ENCODE results near the gene TMCC2. TPM values are rescaled to one million over a fixed set of nuclear protein-coding genes. Genes with fewer than 3 reads are reported as not detected.

TMCC2 gene
- total RNA-seq, 1 donor from 2014 or later: 7.1 TPM

- Histone ChIP-seq H3K27ac (no peak overlapping the region), H3F3A (ENCODE audit: low read depth) (peaks cover 26% of the 10 kb centered on the region), H3K4me1 (peaks cover 46% of the 10 kb centered on the region), H2AFZ (replicated peaks) (no peak overlapping the region), H4K20me1 (ENCODE audit: low read depth) (peaks cover 58% of the 10 kb centered on the region), H3K4me2 (no peak overlapping the region), H3K27me3 (no peaks in the 10 kb centered on the region), H3K79me2 (ENCODE audit: low read depth) (peaks cover 59% of the 10 kb centered on the region), H3K4me3 (no peak overlapping the region), H3K9ac (no peak overlapping the region), H3K9me3 (ENCODE audit: low read depth) (no peaks in the 10 kb centered on the region), H3K36me3 (no peaks in the 10 kb centered on the region)
- H3K4me1 Mint-ChIP-seq: peaks cover 41% of the 10 kb centered on the region
- H3K4me3 Mint-ChIP-seq: no peak overlapping the region
- peaks cover 14% of the 10 kb centered on the region for H3K36me3 Mint-ChIP-seq
- DNase-seq (ENCODE audit: low spot score): no peak
- H3K27ac Mint-ChIP-seq: no peak overlapping the region
- H3K27me3 Mint-ChIP-seq (ENCODE audit: insufficient read depth, low read depth): no peaks in the 10 kb centered on the region
- no peaks in the 10 kb centered on the region for H3K9me3 Mint-ChIP-seq
- no peak for TF ChIP-seq EZH2phosphoT487 (IDR thresholded peaks at IDR 0.05)
Measured at GRCh38 chr1:205188098-205188497, 39.6 kb upstream of the TMCC2 start.

DNA sequence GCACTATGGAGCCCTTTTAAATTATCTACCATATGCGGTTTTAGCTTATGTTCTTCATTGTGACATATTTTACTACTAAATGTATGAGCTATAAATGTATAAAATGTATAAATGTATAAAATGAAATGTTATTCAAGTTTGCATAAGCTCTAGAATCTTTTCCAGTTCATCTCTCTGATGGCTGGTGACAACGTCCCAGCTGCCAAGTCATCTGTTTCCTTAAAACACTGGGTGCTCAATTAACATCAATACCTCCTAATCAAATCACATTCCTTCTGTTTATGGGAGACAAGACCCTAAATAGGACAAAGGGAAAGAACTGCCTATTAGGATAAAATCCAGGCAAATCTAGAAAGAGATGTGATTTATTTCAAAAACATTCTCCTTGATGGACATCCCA lies 39.1 kb upstream of the TMCC2 start:
- Histone ChIP-seq H3F3A (ENCODE audit: low read depth) (peaks cover 31% of the 10 kb centered on the region), H3K4me3 (no peak overlapping the region), H3K36me3 (no peaks in the 10 kb centered on the region), H3K27me3 (no peaks in the 10 kb centered on the region), H3K4me1 (peaks cover 51% of the 10 kb centered on the region), H3K27ac (no peak overlapping the region), H2AFZ (replicated peaks) (no peak overlapping the region), H3K79me2 (ENCODE audit: low read depth) (peaks cover 59% of the 10 kb centered on the region), H3K9ac (no peak overlapping the region), H3K4me2 (no peak overlapping the region), H3K9me3 (ENCODE audit: low read depth) (no peaks in the 10 kb centered on the region), H4K20me1 (ENCODE audit: low read depth) (peaks cover 63% of the 10 kb centered on the region)
- DNase-seq (ENCODE audit: low spot score): no peak
- H3K4me3 Mint-ChIP-seq: no peak overlapping the region
- TF ChIP-seq EZH2 (IDR thresholded peaks at IDR 0.05) (no peak), EZH2phosphoT487 (IDR thresholded peaks at IDR 0.05) (no peak), CTCF (IDR thresholded peaks at IDR 0.05) (no peak)
- H3K27ac Mint-ChIP-seq: no peak overlapping the region
- peaks cover 44% of the 10 kb centered on the region for H3K4me1 Mint-ChIP-seq
- H3K9me3 Mint-ChIP-seq: no peaks in the 10 kb centered on the region
- H3K27me3 Mint-ChIP-seq (ENCODE audit: insufficient read depth, low read depth): no peaks in the 10 kb centered on the region
- H3K36me3 Mint-ChIP-seq: peaks cover 10% of the 10 kb centered on the region

GRCh38 chr1:205189131-205189530 lies 38.6 kb upstream of the TMCC2 start:
- Histone ChIP-seq H3K36me3 (no peaks in the 10 kb centered on the region), H3K27me3 (no peaks in the 10 kb centered on the region), H3K27ac (no peak overlapping the region), H3K9me3 (ENCODE audit: low read depth) (no peaks in the 10 kb centered on the region), H4K20me1 (ENCODE audit: low read depth) (peaks cover 68% of the 10 kb centered on the region), H3F3A (ENCODE audit: low read depth) (peaks cover 36% of the 10 kb centered on the region), H3K4me3 (no peak overlapping the region), H2AFZ (replicated peaks) (no peak overlapping the region), H3K4me1 (peaks cover 51% of the 10 kb centered on the region), H3K79me2 (ENCODE audit: low read depth) (peaks cover 64% of the 10 kb centered on the region), H3K4me2 (no peak overlapping the region), H3K9ac (no peak overlapping the region)
- Mint-ChIP-seq H3K4me1 (peaks cover 44% of the 10 kb centered on the region), H3K36me3 (peaks cover 8% of the 10 kb centered on the region), H3K9me3 (no peaks in the 10 kb centered on the region), H3K27ac (no peak overlapping the region), H3K4me3 (no peak overlapping the region), H3K27me3 (ENCODE audit: insufficient read depth, low read depth) (no peaks in the 10 kb centered on the region)
- no peak for DNase-seq (ENCODE audit: low spot score)
- TF ChIP-seq EZH2phosphoT487 (IDR thresholded peaks at IDR 0.05): no peak
- TF ChIP-seq CTCF (IDR thresholded peaks at IDR 0.05): no peak
- no peak for TF ChIP-seq EZH2 (IDR thresholded peaks at IDR 0.05)

DNA sequence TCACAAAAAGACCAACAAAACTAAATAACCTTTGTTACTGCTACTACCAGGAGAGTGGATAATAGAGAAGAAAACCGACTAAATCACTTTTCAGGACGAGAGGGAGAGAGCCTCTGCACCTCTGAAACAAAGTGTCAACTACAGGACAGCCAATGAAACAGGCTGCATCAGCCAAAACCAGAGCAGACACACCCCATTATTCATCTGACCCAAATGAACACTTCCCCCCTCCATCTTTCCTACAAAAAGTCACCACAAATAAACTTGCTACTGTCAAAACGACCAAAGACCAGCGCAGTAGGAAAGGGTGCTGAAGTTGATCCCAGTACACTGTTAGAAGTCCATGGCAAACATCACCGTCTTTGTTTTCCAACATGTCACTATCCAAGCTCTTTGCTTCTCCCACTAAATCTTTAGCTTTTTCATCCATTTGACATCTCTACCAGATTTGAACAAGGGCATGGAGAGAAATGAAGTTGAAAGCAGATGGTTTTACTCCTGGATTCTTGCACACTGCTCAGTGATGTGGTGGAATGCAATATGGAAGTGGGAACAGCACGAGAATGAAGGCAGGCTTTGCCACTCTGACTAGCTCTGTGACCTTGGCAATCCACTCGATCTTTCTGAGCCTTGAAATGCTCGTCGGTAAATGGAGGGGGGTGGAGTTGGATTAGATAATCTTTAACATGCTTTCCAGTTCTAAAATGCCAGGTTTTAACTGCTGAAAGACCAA lies 36.7 kb upstream of the TMCC2 start:
- H4K20me1 ChIP-seq (ENCODE audit: low read depth): peaks cover 81% of the 10 kb centered on the region
- DNase-seq (ENCODE audit: low spot score): no peak
- TF ChIP-seq CTCF (IDR thresholded peaks at IDR 0.05) (no peak), EZH2 (IDR thresholded peaks at IDR 0.05) (no peak), EZH2phosphoT487 (IDR thresholded peaks at IDR 0.05) (no peak)
- H3K79me2 ChIP-seq (ENCODE audit: low read depth): peaks cover 73% of the 10 kb centered on the region
- H3F3A ChIP-seq (ENCODE audit: low read depth): peaks cover 38% of the 10 kb centered on the region
- Mint-ChIP-seq H3K27me3 (ENCODE audit: insufficient read depth, low read depth) (no peaks in the 10 kb centered on the region), H3K36me3 (peaks cover 5% of the 10 kb centered on the region), H3K9me3 (no peaks in the 10 kb centered on the region), H3K4me1 (peaks cover 48% of the 10 kb centered on the region), H3K27ac (peak overlapping the region; percentile 35), H3K4me3 (peak overlapping the region; percentile 34)
- H3K4me1 ChIP-seq: peaks cover 51% of the 10 kb centered on the region
- no peaks in the 10 kb centered on the region for H3K27me3 ChIP-seq
- H3K9ac ChIP-seq: no peak overlapping the region
- peak overlapping the region; percentile 6 for H3K4me3 ChIP-seq
- H2AFZ ChIP-seq (replicated peaks): no peak overlapping the region
- H3K27ac ChIP-seq: no peak overlapping the region
- H3K36me3 ChIP-seq: no peaks in the 10 kb centered on the region
- H3K9me3 ChIP-seq (ENCODE audit: low read depth): no peaks in the 10 kb centered on the region
- H3K4me2 ChIP-seq: peak overlapping the region; percentile 57

Measured in neural progenitor cell (in vitro differentiated cells).